ENCODE results near the gene SMG5.
A peak's percentile ranks its signal among the peaks of the same experiment; 100 is the strongest.

The SMG5 gene

DNA sequence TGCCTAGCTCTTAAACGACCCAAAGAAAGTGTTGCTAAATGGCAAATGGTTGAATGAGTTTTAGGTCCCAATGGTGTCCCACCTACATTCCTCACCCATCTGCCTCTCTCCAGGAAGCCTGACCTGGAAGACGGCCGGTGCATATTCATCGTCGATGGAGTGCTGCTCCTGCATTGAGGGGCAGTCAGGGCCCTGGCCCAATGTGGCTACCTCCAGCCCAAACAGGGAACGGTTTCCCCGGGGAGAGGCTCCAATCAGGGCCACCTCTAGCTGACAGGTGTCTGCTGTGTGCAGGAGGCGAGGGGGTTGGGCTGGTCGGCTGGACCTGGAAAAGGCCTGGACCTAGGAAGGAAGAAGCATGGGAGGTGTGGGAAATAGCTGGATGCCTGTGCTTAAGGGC is 11.3 kb upstream of the SMG5 start:
- peaks cover 9% of the 10 kb centered on the region for H3K79me2 ChIP-seq (ENCODE audit: low read length)
- no peak overlapping the region for H3K9ac ChIP-seq (ENCODE audit: low read length)
- TF ChIP-seq, protein P1, sequence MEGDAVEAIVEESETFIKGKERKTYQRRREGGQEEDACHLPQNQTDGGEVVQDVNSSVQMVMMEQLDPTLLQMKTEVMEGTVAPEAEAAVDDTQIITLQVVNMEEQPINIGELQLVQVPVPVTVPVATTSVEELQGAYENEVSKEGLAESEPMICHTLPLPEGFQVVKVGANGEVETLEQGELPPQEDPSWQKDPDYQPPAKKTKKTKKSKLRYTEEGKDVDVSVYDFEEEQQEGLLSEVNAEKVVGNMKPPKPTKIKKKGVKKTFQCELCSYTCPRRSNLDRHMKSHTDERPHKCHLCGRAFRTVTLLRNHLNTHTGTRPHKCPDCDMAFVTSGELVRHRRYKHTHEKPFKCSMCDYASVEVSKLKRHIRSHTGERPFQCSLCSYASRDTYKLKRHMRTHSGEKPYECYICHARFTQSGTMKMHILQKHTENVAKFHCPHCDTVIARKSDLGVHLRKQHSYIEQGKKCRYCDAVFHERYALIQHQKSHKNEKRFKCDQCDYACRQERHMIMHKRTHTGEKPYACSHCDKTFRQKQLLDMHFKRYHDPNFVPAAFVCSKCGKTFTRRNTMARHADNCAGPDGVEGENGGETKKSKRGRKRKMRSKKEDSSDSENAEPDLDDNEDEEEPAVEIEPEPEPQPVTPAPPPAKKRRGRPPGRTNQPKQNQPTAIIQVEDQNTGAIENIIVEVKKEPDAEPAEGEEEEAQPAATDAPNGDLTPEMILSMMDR (IDR thresholded peaks at IDR 0.05; ENCODE audit: low read length): no peak
- TF ChIP-seq EZH2phosphoT487 (IDR thresholded peaks at IDR 0.05; ENCODE audit: low read length) (no peak), EZH2 (optimal IDR thresholded peaks at IDR 0.05; ENCODE audit: low read depth, low read length) (no peak)

DNA sequence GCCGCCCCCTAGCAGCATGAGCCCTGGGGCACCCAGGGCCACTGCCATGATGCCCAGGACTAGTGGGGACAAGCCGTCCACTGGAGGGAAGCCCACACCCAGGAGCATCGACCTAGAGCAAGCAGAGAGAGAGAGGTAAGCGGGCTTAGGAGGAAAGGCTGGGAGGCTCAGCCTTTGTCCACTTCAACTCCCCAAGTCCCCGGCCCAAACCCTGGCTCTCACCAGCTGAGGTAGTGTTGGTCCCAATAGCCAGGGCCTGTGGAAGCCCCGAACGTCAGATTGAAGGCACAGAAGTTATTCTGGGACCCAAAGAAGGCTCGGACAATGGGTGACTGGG is 10.4 kb upstream of the SMG5 start:
- peaks cover 10% of the 10 kb centered on the region; the same call in 1 of the 2 replicates for H3K4me1 ChIP-seq (ENCODE audit: low read length)
- H3F3A ChIP-seq (ENCODE audit: insufficient read depth, low read length): no peaks in the 10 kb centered on the region
- H3K9me2 ChIP-seq (replicated peaks; ENCODE audit: insufficient read depth, low read length): no peaks in the 10 kb centered on the region
- H3K9ac ChIP-seq (ENCODE audit: low read length): no peak overlapping the region
- DNase-seq: peak; percentile 4
- no peak overlapping the region for H2AFZ ChIP-seq (ENCODE audit: low read length)
- no peaks in the 10 kb centered on the region for H4K20me1 ChIP-seq (ENCODE audit: insufficient read depth, low read length)
- no peaks in the 10 kb centered on the region for H3K27me3 ChIP-seq (replicated peaks; ENCODE audit: insufficient read depth, low read length)
- TF ChIP-seq, protein P1 (IDR thresholded peaks at IDR 0.05; ENCODE audit: low read length): no peak
- TF ChIP-seq EZH2 (optimal IDR thresholded peaks at IDR 0.05; ENCODE audit: low read depth, low read length) (no peak), EZH2phosphoT487 (IDR thresholded peaks at IDR 0.05; ENCODE audit: low read length) (no peak)
- H3K36me3 ChIP-seq (replicated peaks; ENCODE audit: insufficient read depth, low read length): no peaks in the 10 kb centered on the region
- H3K27ac ChIP-seq (ENCODE audit: low read length): no peak overlapping the region
- H3K9me3 ChIP-seq (replicated peaks; ENCODE audit: insufficient read depth, low read length): no peaks in the 10 kb centered on the region
- no peak overlapping the region for H3K4me3 ChIP-seq (ENCODE audit: low read length)
- H3K4me2 ChIP-seq (ENCODE audit: low read depth, low read length): no peak overlapping the region
- peaks cover 9% of the 10 kb centered on the region for H3K79me2 ChIP-seq (ENCODE audit: low read length)

More for the DNA sequence above, 11.3 kb upstream of the SMG5 start:
- Histone ChIP-seq H4K20me1 (ENCODE audit: insufficient read depth, low read length) (no peaks in the 10 kb centered on the region), H3K27me3 (replicated peaks; ENCODE audit: insufficient read depth, low read length) (no peaks in the 10 kb centered on the region), H3F3A (ENCODE audit: insufficient read depth, low read length) (no peaks in the 10 kb centered on the region), H2AFZ (ENCODE audit: low read length) (no peak overlapping the region), H3K4me2 (ENCODE audit: low read depth, low read length) (no peak overlapping the region), H3K27ac (ENCODE audit: low read length) (no peak overlapping the region), H3K36me3 (replicated peaks; ENCODE audit: insufficient read depth, low read length) (no peaks in the 10 kb centered on the region), H3K9me3 (replicated peaks; ENCODE audit: insufficient read depth, low read length) (no peaks in the 10 kb centered on the region), H3K4me3 (ENCODE audit: low read length) (no peak overlapping the region), H3K4me1 (ENCODE audit: low read length) (peaks cover 10% of the 10 kb centered on the region; the same call in 1 of the 2 replicates), H3K9me2 (replicated peaks; ENCODE audit: insufficient read depth, low read length) (no peaks in the 10 kb centered on the region)
- DNase-seq: peak; percentile 4

DNA sequence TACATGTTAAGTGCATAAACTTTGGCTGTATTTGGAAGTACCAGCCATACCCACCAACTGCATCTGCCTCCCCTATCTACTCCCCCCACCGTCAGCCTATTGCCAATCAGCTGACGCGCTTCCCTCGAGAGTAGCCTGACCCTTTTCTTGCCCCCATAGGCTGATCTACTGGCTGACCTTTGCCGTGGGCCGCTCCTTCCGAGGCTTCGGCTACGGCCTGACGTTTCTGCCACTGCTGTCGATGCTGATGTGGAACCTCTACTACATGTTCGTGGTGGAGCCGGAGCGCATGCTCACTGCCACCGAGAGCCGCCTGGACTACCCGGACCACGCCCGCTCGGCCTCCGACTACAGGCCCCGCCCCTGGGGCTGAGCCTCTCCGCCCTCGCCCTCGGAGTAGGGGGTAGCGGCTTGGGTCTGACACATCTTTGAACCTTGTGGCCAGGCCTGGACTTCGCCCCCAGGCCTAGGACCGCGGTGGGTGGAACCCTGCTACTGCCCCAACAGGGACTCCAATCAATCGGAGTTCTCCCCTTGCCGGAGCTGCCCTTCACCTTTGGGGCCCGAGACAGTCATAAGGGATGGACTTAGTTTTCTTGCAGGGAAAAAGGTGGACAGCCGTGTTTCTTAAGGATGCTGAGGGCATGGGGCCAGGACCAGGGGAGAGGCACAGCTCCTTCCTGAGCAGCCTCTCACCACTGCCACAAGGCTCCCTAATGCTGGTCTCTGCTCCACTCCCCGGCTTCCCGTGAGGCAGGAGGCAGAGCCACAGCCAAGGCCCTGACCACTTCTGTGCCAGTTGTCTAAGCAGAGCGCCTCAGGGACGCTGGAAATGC is 8.8 kb upstream of the SMG5 start:
- H3K4me2 ChIP-seq (ENCODE audit: low read depth, low read length): peak overlapping the region; percentile 13; the same call in 1 of the 2 replicates
- TF ChIP-seq, protein P1 (IDR thresholded peaks at IDR 0.05; ENCODE audit: low read length): no peak
- TF ChIP-seq EZH2 (optimal IDR thresholded peaks at IDR 0.05; ENCODE audit: low read depth, low read length) (no peak), EZH2phosphoT487 (IDR thresholded peaks at IDR 0.05; ENCODE audit: low read length) (no peak)
- no peak overlapping the region for H3K9ac ChIP-seq (ENCODE audit: low read length)

More for the DNA sequence above, 8.8 kb upstream of the SMG5 start:
- peak; percentile 15 for DNase-seq
- Histone ChIP-seq H3K27me3 (replicated peaks; ENCODE audit: insufficient read depth, low read length) (no peaks in the 10 kb centered on the region), H3K79me2 (ENCODE audit: low read length) (peaks cover 9% of the 10 kb centered on the region), H3K4me3 (ENCODE audit: low read length) (no peak overlapping the region), H2AFZ (ENCODE audit: low read length) (no peak overlapping the region), H3F3A (ENCODE audit: insufficient read depth, low read length) (no peaks in the 10 kb centered on the region), H3K27ac (ENCODE audit: low read length) (no peak overlapping the region), H3K4me1 (ENCODE audit: low read length) (peaks cover 10% of the 10 kb centered on the region; the same call in 1 of the 2 replicates), H4K20me1 (ENCODE audit: insufficient read depth, low read length) (no peaks in the 10 kb centered on the region), H3K9me2 (replicated peaks; ENCODE audit: insufficient read depth, low read length) (no peaks in the 10 kb centered on the region), H3K9me3 (replicated peaks; ENCODE audit: insufficient read depth, low read length) (no peaks in the 10 kb centered on the region), H3K36me3 (replicated peaks; ENCODE audit: insufficient read depth, low read length) (no peaks in the 10 kb centered on the region)

All from MM.1S (cell line).